Large intestine (tissue), 3 donors: ENCODE results near the gene DDOST. TPM values are rescaled to one million over a fixed set of nuclear protein-coding genes. Genes with fewer than 3 reads are reported as not detected.

Experiments used
- DNase-seq, 2 donors: peaks; one replicate each; pipeline versions ENCODE4 v3.0.0 to v3.0.0-alpha.2; 2013
- H3K27ac ChIP-seq: one replicate; pipeline ENCODE4 v1.5.1; 2013; ENCODE audit warnings: low read length
- H3K27me3 ChIP-seq: 2 replicates; pipeline ENCODE4 v1.6.1; 2013; ENCODE audit warnings: low read length; ENCODE audit not compliant: control insufficient read depth, insufficient read depth
- H3K36me3 ChIP-seq: 2 replicates; pipeline ENCODE4 v1.6.1; 2013; ENCODE audit warnings: low read length; ENCODE audit not compliant: control insufficient read depth, insufficient read depth
- H3K4me1 ChIP-seq: one replicate; pipeline ENCODE4 v1.6.1; 2013; ENCODE audit warnings: low read length; ENCODE audit not compliant: control insufficient read depth, insufficient read depth
- H3K4me3 ChIP-seq: one replicate; pipeline ENCODE4 v1.5.1; 2013; ENCODE audit warnings: low read length
- H3K9me3 ChIP-seq: one replicate; pipeline ENCODE4 v1.6.1; 2013; ENCODE audit warnings: mild to moderate bottlenecking, low read depth, low read length, moderate library complexity; ENCODE audit not compliant: control insufficient read depth
- WGBS: methylation state at CpG from one replicate; pipeline ENCODE4 v1.1.5; 2013; ENCODE audit warnings: low lambda C conversion rate; ENCODE audit not compliant: insufficient coverage; 5-methylcytosine and 5-hydroxymethylcytosine counted together
- polyA plus RNA-seq: library from polyadenylated mRNA; unstranded; fragments of 120-200 nt; gene quantifications from one replicate; pipeline ENCODE4 v1.2.1, GENCODE V29; 2013

The DDOST gene
- polyA plus RNA-seq, 1 donor = 201 TPM

DNA sequence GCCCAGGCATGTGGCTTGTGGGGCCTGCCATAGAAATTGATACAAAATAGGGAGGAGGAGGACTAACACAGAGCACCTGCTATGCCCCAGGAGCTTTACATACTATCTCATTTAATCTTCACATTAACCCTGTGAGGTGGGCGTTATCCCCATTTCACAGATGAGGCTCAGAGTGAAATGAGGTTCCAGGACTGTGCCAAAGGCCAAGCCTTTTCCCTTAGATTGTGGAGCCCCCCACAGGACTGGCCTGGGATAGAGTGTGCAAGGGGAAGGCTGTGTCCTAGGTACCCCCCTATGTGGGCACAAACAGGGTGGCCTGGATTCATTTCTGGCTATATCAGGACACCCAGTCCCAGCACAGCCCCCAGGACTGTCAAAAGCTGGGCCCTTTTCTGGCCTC, 2.2 kb upstream of the DDOST start:
- Histone ChIP-seq H3K36me3 (peaks cover 4% of the 10 kb centered on the region), H3K27me3 (no peaks in the 10 kb centered on the region), H3K4me3 (no peak overlapping the region), H3K27ac (no peak overlapping the region), H3K4me1 (peaks cover 13% of the 10 kb centered on the region), H3K9me3 (peaks cover 5% of the 10 kb centered on the region)
- no CpG with 5 or more reads among the region's 1 CpG for WGBS
- DNase-seq = no peak

- peaks cover 13% of the 10 kb centered on the region for H3K4me1 ChIP-seq
- peak overlapping the region; percentile 98 for H3K4me3 ChIP-seq
- H3K27ac ChIP-seq = peak overlapping the region; percentile 53
- no peak for DNase-seq
- H3K27me3 ChIP-seq = no peaks in the 10 kb centered on the region
- WGBS = no CpG with 5 or more reads among the region's 7 CpGs
- peaks cover 5% of the 10 kb centered on the region for H3K9me3 ChIP-seq
- peaks cover 17% of the 10 kb centered on the region for H3K36me3 ChIP-seq
Measured at GRCh38 chr1:20662110-20662475, 924 bp upstream of the DDOST start.

- peak in 1 of 2 donors; percentile 31 for DNase-seq
- H3K4me1 ChIP-seq = peaks cover 13% of the 10 kb centered on the region
- H3K4me3 ChIP-seq = peak overlapping the region; percentile 98
- H3K27ac ChIP-seq = peak overlapping the region; percentile 39
- H3K9me3 ChIP-seq = peaks cover 5% of the 10 kb centered on the region
- WGBS = no CpG with 5 or more reads among the region's 20 CpGs
- no peaks in the 10 kb centered on the region for H3K27me3 ChIP-seq
- H3K36me3 ChIP-seq = peaks cover 30% of the 10 kb centered on the region
Measured at GRCh38 chr1:20660847-20661206, 342 bp downstream of the DDOST start.

DNA sequence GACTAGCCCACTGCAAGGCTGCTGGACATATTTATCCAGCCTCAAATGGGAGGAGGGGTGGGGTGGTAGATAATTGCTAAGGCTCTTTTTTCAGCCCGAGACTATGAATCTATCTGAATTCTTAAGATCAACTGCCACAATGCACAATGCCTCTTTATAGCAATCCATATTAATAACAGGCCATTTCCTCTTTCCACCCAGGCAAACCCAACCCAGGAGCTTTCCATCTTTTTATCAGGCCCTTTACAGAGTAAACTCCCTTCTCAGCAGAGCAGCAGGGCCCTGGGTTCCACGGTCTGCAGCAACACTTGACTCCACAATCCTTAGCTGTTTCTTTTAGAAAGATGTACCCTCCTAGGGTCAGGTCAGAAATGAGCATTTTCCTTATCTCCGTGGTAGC, 806 bp downstream of the DDOST start:
- Histone ChIP-seq H3K4me1 (peaks cover 13% of the 10 kb centered on the region), H3K27ac (no peak overlapping the region), H3K9me3 (peaks cover 5% of the 10 kb centered on the region), H3K4me3 (peak overlapping the region; percentile 98), H3K27me3 (no peaks in the 10 kb centered on the region), H3K36me3 (peaks cover 34% of the 10 kb centered on the region)
- WGBS = no CpG with 5 or more reads among the region's 3 CpGs
- DNase-seq = no peak

DNA sequence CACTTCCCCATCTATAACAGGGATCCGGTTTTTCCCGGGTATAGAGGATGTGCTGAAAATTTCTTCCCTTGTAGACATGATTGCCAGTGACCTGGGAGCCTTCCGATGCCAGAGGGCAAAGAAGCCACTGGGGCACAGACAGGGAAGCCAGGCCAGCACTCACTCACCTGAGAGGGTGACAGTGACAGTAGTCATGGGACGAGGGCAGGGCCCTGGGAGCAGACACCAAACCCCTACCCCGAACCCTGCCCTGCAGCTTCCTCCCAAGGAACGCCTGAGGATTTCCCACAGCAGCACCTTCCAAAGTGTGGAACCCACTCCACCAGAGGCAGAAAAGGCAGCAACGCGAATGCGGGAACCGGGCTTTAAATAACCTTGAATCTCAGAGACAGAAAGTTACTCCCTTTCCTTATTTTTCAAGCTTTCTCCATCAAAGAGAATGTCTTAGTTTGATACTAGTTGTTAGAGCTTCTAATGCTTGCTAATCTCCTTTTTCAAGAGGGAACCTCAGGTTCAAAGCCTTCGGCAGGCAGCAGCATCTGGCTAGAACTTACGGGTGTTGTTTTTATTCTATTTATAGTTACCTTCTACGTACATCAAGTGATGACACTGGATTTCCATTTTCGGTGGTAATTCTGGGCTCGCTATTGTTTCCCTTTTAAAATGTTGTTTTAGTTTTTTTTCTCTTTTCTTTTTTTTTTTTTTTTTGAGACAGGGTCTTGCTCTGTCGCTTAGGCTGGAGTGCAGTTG, 2.8 kb downstream of the DDOST start:
- H3K36me3 ChIP-seq = peaks cover 51% of the 10 kb centered on the region
- WGBS = 100% methylated on average over 1 of the region's 16 CpGs
- no peak for DNase-seq

GRCh38 chr1:20657024-20657423, 4.1 kb downstream of the DDOST start:
- no CpG with 5 or more reads among the region's 12 CpGs for WGBS
- H3K9me3 ChIP-seq = peaks cover 5% of the 10 kb centered on the region
- no peaks in the 10 kb centered on the region for H3K27me3 ChIP-seq
- H3K27ac ChIP-seq = no peak overlapping the region
- DNase-seq = no peak
- H3K4me3 ChIP-seq = no peak overlapping the region
- peaks cover 64% of the 10 kb centered on the region for H3K36me3 ChIP-seq
- peaks cover 7% of the 10 kb centered on the region for H3K4me1 ChIP-seq

More for the DNA sequence above, 2.8 kb downstream of the DDOST start:
- peaks cover 13% of the 10 kb centered on the region for H3K4me1 ChIP-seq
- no peaks in the 10 kb centered on the region for H3K27me3 ChIP-seq
- peaks cover 5% of the 10 kb centered on the region for H3K9me3 ChIP-seq
- H3K4me3 ChIP-seq = no peak overlapping the region
- no peak overlapping the region for H3K27ac ChIP-seq

GRCh38 chr1:20654104-20654690, 7.0 kb downstream of the DDOST start:
- Histone ChIP-seq H3K9me3 (no peaks in the 10 kb centered on the region), H3K4me1 (no peaks in the 10 kb centered on the region), H3K27ac (no peak overlapping the region), H3K27me3 (no peaks in the 10 kb centered on the region), H3K4me3 (no peak overlapping the region), H3K36me3 (peaks cover 82% of the 10 kb centered on the region)
- no CpG with 5 or more reads among the region's 20 CpGs for WGBS
- no peak for DNase-seq

DNA sequence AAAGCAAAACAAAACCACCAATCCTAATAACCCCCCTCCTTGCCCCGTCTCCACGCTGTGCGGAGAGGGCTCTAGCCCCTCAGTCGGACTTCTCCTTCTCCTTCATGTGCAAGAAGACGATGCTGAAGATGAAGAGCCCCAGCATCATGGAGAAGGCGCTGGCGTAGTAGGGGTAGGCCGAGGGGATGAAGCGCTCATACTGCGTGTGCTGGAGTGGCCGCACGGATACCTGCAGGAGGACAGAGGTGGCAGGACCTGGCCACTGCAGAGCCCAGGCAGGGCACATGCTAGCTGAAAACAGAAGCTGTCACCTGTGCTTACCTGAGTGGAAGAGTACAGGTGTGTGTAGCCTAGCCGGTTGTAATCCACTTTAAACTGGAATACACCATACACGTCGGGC, 8.9 kb downstream of the DDOST start:
- no CpG with 5 or more reads among the region's 15 CpGs for WGBS
- no peaks in the 10 kb centered on the region for H3K4me1 ChIP-seq
- no peak overlapping the region for H3K4me3 ChIP-seq
- no peak overlapping the region for H3K27ac ChIP-seq
- H3K27me3 ChIP-seq = no peaks in the 10 kb centered on the region
- DNase-seq = no peak
- no peaks in the 10 kb centered on the region for H3K9me3 ChIP-seq
- H3K36me3 ChIP-seq = peaks cover 86% of the 10 kb centered on the region

DNA sequence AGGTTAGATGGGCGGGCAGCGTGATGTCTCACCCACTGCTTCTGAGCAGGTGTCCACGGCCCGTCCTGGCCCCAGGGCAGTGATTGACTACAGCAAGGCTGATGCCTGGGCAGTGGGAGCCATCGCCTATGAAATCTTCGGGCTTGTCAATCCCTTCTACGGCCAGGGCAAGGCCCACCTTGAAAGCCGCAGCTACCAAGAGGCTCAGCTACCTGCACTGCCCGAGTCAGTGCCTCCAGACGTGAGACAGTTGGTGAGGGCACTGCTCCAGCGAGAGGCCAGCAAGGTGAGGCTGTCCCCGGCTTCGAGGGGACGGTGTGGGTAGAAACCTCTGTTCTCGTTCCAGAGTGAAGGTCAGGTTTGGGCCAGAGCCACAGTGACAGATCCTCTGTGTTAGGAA, 12.2 kb downstream of the DDOST start:
- Histone ChIP-seq H3K36me3 (peaks cover 77% of the 10 kb centered on the region), H3K4me1 (no peaks in the 10 kb centered on the region), H3K9me3 (no peaks in the 10 kb centered on the region), H3K27ac (no peak overlapping the region), H3K4me3 (no peak overlapping the region), H3K27me3 (no peaks in the 10 kb centered on the region)
- DNase-seq = no peak
- no CpG with 5 or more reads among the region's 15 CpGs for WGBS

DNA sequence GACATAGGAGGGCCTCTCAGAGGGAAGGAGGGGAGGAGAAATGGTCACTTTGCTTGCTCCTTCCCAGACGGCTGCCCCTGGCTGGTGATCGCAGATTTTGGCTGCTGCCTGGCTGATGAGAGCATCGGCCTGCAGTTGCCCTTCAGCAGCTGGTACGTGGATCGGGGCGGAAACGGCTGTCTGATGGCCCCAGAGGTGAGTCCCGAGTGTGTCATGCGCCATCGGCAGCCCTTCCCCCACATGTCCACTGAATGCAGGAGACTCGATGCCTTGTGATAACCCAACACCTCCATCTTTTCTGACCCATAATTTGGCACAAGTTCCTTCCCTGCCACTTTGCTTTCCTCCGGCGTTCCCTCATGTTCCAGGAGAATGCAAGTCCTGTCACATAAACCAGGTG, 12.7 kb downstream of the DDOST start:
- H3K27ac ChIP-seq = no peak overlapping the region
- H3K36me3 ChIP-seq = peaks cover 75% of the 10 kb centered on the region
- H3K4me1 ChIP-seq = no peaks in the 10 kb centered on the region

GRCh38 chr1:20645414-20645813, 15.8 kb downstream of the DDOST start:
- no CpG with 5 or more reads among the region's 14 CpGs for WGBS

More for the DNA sequence above, 12.7 kb downstream of the DDOST start:
- DNase-seq = no peak
- no CpG with 5 or more reads among the region's 13 CpGs for WGBS
- H3K27me3 ChIP-seq = no peaks in the 10 kb centered on the region
- no peak overlapping the region for H3K4me3 ChIP-seq
- H3K9me3 ChIP-seq = no peaks in the 10 kb centered on the region

More at GRCh38 chr1:20645414-20645813, 15.8 kb downstream of the DDOST start:
- Histone ChIP-seq H3K27me3 (no peaks in the 10 kb centered on the region), H3K9me3 (no peaks in the 10 kb centered on the region), H3K36me3 (peaks cover 76% of the 10 kb centered on the region), H3K27ac (no peak overlapping the region), H3K4me1 (no peaks in the 10 kb centered on the region), H3K4me3 (no peak overlapping the region)
- no peak for DNase-seq
